GM21723 (cell line): ENCODE measurements around the gene STX4.
"Not testable (repeated sequence)": the region's sequence is repeated elsewhere in the genome, so short reads cannot be mapped to it uniquely, and the experiment has no call there.

Source experiments
- ATAC-seq: cut with Tn5 transposase; IDR thresholded peaks from one replicate; pipeline ENCODE4 v1.9.1; 2021; ENCODE audit warnings: mild to moderate bottlenecking, moderate library complexity; ENCODE audit not compliant: unreplicated experiment

The STX4 gene

GRCh38 chr16:30998852-30999761 is 34.3 kb upstream of the STX4 start:
- ATAC-seq: no peak

- ATAC-seq: no peak
Measured at GRCh38 chr16:31000671-31001382, 32.5 kb upstream of the STX4 start.

- no peak for ATAC-seq
Measured at GRCh38 chr16:31001507-31002249, 31.7 kb upstream of the STX4 start.

- no peak for ATAC-seq
Measured at GRCh38 chr16:31002250-31002700, 31.1 kb upstream of the STX4 start.

- no peak for ATAC-seq
Measured at GRCh38 chr16:31002862-31003341, 30.5 kb upstream of the STX4 start.

GRCh38 chr16:31003744-31004143 is 29.6 kb upstream of the STX4 start:
- ATAC-seq: no peak

- no peak for ATAC-seq
Measured at GRCh38 chr16:31004658-31005057, 28.7 kb upstream of the STX4 start.

GRCh38 chr16:31005350-31006085 is 27.8 kb upstream of the STX4 start:
- no peak for ATAC-seq

- no peak for ATAC-seq
Measured at GRCh38 chr16:31006086-31006385, 27.3 kb upstream of the STX4 start.

- no peak for ATAC-seq
Measured at GRCh38 chr16:31006589-31006988, 26.8 kb upstream of the STX4 start.

GRCh38 chr16:31007684-31008083 is 25.7 kb upstream of the STX4 start:
- no peak for ATAC-seq

GRCh38 chr16:31008149-31008548 is 25.2 kb upstream of the STX4 start:
- ATAC-seq: no peak

- ATAC-seq: no peak
Measured at GRCh38 chr16:31008551-31008950, 24.8 kb upstream of the STX4 start.

- no peak for ATAC-seq
Measured at GRCh38 chr16:31009120-31009519, 24.2 kb upstream of the STX4 start.

- ATAC-seq: no peak
Measured at GRCh38 chr16:31009894-31010584, 23.3 kb upstream of the STX4 start.

- no peak for ATAC-seq
Measured at GRCh38 chr16:31010585-31011325, 22.6 kb upstream of the STX4 start, which contains the start of gene STX1B. STX1B (minus strand) TSS chr16:31010638; CDS start chr16:31010396, 242 bp downstream.

- ATAC-seq: not testable (repeated sequence)
Measured at GRCh38 chr16:31011815-31012214, 21.5 kb upstream of the STX4 start.

- not testable (repeated sequence) for ATAC-seq
Measured at GRCh38 chr16:31013292-31013691, 20.1 kb upstream of the STX4 start.

- ATAC-seq: no peak
Measured at GRCh38 chr16:31016018-31016417, 17.3 kb upstream of the STX4 start.
